GM20000 (cell line): ENCODE results near the gene NFIX.

Experiments
- DNase-seq: peaks from one replicate; pipeline ENCODE4 v3.0.0; 2012; ENCODE audit warnings: low spot score
- CTCF ChIP-seq: IDR thresholded peaks from 2 replicates; pipeline ENCODE4 v1.5.1; 2012; ENCODE audit warnings: mild to moderate bottlenecking, control low read depth; ENCODE audit errors: extremely low read depth, missing control alignments

NFIX gene

GRCh38 chr19:13008926-13009787, 13.9 kb downstream of the NFIX start:
- peak; percentile 33 for DNase-seq

GRCh38 chr19:13010038-13010991, 15.0 kb downstream of the NFIX start:
- TF ChIP-seq CTCF, result no peak
- peak; percentile 49 for DNase-seq

More at GRCh38 chr19:13008926-13009787, 13.9 kb downstream of the NFIX start:
- TF ChIP-seq CTCF, result no peak

GRCh38 chr19:13010992-13011652, 15.8 kb downstream of the NFIX start:
- no peak for DNase-seq
- no peak for TF ChIP-seq CTCF

- no peak for TF ChIP-seq CTCF
- DNase-seq, result peak; percentile 55
Observed at GRCh38 chr19:13011653-13012389, 16.5 kb downstream of the NFIX start.

GRCh38 chr19:13012390-13012689, 17.1 kb downstream of the NFIX start:
- no peak for TF ChIP-seq CTCF
- DNase-seq, result no peak

- DNase-seq, result peak; percentile 80
- no peak for TF ChIP-seq CTCF
Observed at GRCh38 chr19:13012690-13013608, 17.7 kb downstream of the NFIX start.
